Measurements from ENCODE around the gene OR11G2. TPM values are rescaled to one million over a fixed set of nuclear protein-coding genes. Genes with fewer than 3 reads are reported as not detected.
"Not testable (repeated sequence)": the region's sequence is repeated elsewhere in the genome, so short reads cannot be mapped to it uniquely, and the experiment has no call there.

OR11G2 gene
- total RNA-seq, 1 experiment from 2014 or later, result not detected

DNA sequence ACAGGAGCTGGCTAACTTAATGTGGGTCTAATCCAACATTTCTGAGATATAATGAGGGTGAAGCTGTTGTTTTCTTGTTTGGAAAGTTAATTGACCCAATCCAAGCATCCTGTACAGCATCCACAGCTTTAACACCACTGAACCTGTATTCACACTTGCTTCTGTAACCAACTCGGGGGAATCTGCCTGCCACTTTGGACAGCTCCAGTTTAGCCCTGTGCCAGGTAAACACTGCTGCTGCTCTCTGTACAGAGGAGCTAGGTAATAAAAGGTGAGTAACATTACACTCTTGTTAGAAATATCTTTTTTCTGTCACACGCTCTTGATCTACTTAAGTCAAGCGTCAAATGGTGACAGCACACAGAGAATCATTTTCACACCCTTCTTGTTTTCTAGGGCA lies 700 bp downstream of the OR11G2 start:
- H3K4me2 ChIP-seq, result no peak overlapping the region
- no peaks in the 10 kb centered on the region for H4K20me1 ChIP-seq (ENCODE audit: insufficient read depth)
- no peaks in the 10 kb centered on the region for H3K9me2 ChIP-seq (ENCODE audit: insufficient read depth)
- H3F3A ChIP-seq (ENCODE audit: insufficient read depth, low read depth), result no peaks in the 10 kb centered on the region
- H3K36me3 ChIP-seq (ENCODE audit: low read depth), result no peaks in the 10 kb centered on the region
- no peaks in the 10 kb centered on the region for H3K4me1 ChIP-seq (replicated peaks; ENCODE audit: insufficient read depth)
- no peak overlapping the region for H3K4me3 ChIP-seq
- no peaks in the 10 kb centered on the region for H3K9me3 ChIP-seq (ENCODE audit: insufficient read depth, low read depth)
- no peaks in the 10 kb centered on the region for H3K79me2 ChIP-seq (ENCODE audit: low read depth)
- H3K27me3 ChIP-seq (ENCODE audit: insufficient read depth, low read depth), result peaks cover 4% of the 10 kb centered on the region; the same call in 1 of the 2 replicates
- TF ChIP-seq, protein P1, sequence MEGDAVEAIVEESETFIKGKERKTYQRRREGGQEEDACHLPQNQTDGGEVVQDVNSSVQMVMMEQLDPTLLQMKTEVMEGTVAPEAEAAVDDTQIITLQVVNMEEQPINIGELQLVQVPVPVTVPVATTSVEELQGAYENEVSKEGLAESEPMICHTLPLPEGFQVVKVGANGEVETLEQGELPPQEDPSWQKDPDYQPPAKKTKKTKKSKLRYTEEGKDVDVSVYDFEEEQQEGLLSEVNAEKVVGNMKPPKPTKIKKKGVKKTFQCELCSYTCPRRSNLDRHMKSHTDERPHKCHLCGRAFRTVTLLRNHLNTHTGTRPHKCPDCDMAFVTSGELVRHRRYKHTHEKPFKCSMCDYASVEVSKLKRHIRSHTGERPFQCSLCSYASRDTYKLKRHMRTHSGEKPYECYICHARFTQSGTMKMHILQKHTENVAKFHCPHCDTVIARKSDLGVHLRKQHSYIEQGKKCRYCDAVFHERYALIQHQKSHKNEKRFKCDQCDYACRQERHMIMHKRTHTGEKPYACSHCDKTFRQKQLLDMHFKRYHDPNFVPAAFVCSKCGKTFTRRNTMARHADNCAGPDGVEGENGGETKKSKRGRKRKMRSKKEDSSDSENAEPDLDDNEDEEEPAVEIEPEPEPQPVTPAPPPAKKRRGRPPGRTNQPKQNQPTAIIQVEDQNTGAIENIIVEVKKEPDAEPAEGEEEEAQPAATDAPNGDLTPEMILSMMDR (conservative IDR thresholded peaks at IDR 0.05), result no peak
- no peak for TF ChIP-seq EZH2 (IDR thresholded peaks at IDR 0.05; ENCODE audit: low read depth)
- ChIA-PET CTCF (no interaction called here), POLR2A (ENCODE audit: unreplicated experiment) (interaction anchor here (0.6 kb wide), 1 partner anchor 118 kb away, joined by 4 read pairs; no protein-coding TSS in a partner anchor)
- no peak overlapping the region for H2AFZ ChIP-seq
- no peak for DNase-seq
- intact Hi-C loops (cut with micrococcal nuclease; ENCODE audit: unreplicated experiment), result no loop called here
- BruUV-seq (replicated peaks), result no TSS peak
- no peak overlapping the region for H3K27ac ChIP-seq

DNA sequence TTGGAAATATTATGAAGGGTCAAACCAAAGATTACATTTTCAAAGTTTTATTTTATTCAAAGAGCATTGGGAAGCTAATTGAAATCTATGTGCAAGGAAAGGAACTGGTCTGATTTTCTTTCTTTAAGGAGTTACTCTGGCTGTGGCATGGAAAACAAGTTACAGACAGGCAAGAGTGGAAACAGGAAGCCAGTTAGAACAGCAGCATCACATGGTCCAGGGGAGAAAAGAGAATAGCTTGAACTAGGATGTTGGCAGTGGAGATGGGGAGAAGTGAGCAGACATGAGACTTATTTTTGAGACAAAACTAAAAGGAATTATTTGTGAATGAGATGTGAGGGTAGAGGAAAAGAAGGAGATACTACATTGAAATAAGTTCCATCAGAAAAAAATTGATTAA lies 3.4 kb downstream of the OR11G2 start:
- TF ChIP-seq, protein P1 (conservative IDR thresholded peaks at IDR 0.05), result no peak
- no peak for TF ChIP-seq EZH2 (IDR thresholded peaks at IDR 0.05; ENCODE audit: low read depth)
- POLR2A ChIA-PET (ENCODE audit: unreplicated experiment), result no interaction called here
- CTCF ChIA-PET, result no interaction called here

DNA sequence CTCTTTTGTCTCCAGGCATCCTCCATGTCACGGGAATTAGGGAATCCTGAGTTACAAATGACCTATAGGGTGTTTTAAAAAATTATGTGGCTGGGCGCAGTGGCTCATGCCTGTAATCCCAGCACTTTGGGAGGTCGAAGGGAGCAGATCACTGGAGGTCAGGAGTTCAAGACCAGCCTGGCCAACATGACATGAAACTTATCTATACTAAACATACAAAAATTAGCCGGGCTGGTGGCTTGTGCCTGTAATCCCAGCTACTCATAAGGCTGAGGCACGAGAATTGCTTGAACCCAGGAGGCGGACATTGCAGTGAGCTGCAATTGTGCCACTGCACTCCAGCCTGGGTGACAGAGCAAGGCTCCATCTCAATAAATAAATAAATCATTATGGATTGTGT lies 4.5 kb downstream of the OR11G2 start:
- H3K27me3 ChIP-seq (ENCODE audit: insufficient read depth, low read depth); DNase-seq; H3K4me3 ChIP-seq; H3K9me2 ChIP-seq (ENCODE audit: insufficient read depth); H3K9me3 ChIP-seq (ENCODE audit: insufficient read depth, low read depth); intact Hi-C loops (cut with micrococcal nuclease; ENCODE audit: unreplicated experiment); H3K4me2 ChIP-seq; H3F3A ChIP-seq (ENCODE audit: insufficient read depth, low read depth); H3K4me1 ChIP-seq (replicated peaks; ENCODE audit: insufficient read depth); H3K36me3 ChIP-seq (ENCODE audit: low read depth); H3K27ac ChIP-seq; H4K20me1 ChIP-seq (ENCODE audit: insufficient read depth); POLR2A ChIA-PET (ENCODE audit: unreplicated experiment); BruUV-seq (replicated peaks); H2AFZ ChIP-seq; H3K79me2 ChIP-seq (ENCODE audit: low read depth); CTCF ChIA-PET: not testable (repeated sequence)

More for the DNA sequence above, 3.4 kb downstream of the OR11G2 start:
- no peaks in the 10 kb centered on the region for H3F3A ChIP-seq (ENCODE audit: insufficient read depth, low read depth)
- H3K79me2 ChIP-seq (ENCODE audit: low read depth), result no peaks in the 10 kb centered on the region
- no peaks in the 10 kb centered on the region for H4K20me1 ChIP-seq (ENCODE audit: insufficient read depth)
- H3K36me3 ChIP-seq (ENCODE audit: low read depth), result no peaks in the 10 kb centered on the region
- H3K27ac ChIP-seq, result no peak overlapping the region
- no peaks in the 10 kb centered on the region for H3K4me1 ChIP-seq (replicated peaks; ENCODE audit: insufficient read depth)
- no peak overlapping the region for H3K4me2 ChIP-seq
- DNase-seq, result no peak
- no peak overlapping the region for H3K4me3 ChIP-seq
- no peaks in the 10 kb centered on the region for H3K9me3 ChIP-seq (ENCODE audit: insufficient read depth, low read depth)
- BruUV-seq (replicated peaks), result no TSS peak
- H2AFZ ChIP-seq, result no peak overlapping the region
- peaks cover 4% of the 10 kb centered on the region; the same call in 1 of the 2 replicates for H3K27me3 ChIP-seq (ENCODE audit: insufficient read depth, low read depth)
- no peaks in the 10 kb centered on the region for H3K9me2 ChIP-seq (ENCODE audit: insufficient read depth)
- intact Hi-C loops (cut with micrococcal nuclease; ENCODE audit: unreplicated experiment), result no loop called here

DNA sequence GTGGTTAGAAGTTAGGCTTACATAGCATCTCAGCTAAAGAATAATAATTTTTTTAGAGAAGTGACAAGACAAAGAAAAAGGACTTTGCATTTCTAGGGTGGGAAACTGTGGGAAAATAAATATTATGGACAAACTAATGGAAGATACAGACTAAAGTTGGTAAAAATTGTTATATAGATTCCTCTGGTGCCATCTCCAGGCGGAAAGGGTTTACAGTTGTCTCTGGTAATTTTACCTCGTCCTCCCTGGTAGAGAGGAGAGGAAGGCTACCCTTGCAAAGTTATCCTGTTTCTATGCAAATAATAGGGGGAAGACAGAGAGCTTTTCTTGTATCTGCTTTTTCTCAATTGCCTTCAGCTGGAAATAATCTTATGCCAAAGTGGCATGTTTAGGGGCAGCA lies 5.2 kb downstream of the OR11G2 start:
- TF ChIP-seq EZH2 (IDR thresholded peaks at IDR 0.05; ENCODE audit: low read depth), result no peak
- TF ChIP-seq, protein P1 (conservative IDR thresholded peaks at IDR 0.05), result no peak
- no peak overlapping the region for H3K27ac ChIP-seq
- no peaks in the 10 kb centered on the region for H4K20me1 ChIP-seq (ENCODE audit: insufficient read depth)
- no peak for DNase-seq
- no peaks in the 10 kb centered on the region for H3K9me2 ChIP-seq (ENCODE audit: insufficient read depth)
- no peaks in the 10 kb centered on the region for H3K79me2 ChIP-seq (ENCODE audit: low read depth)
- H3K4me1 ChIP-seq (replicated peaks; ENCODE audit: insufficient read depth), result no peaks in the 10 kb centered on the region
- POLR2A ChIA-PET (ENCODE audit: unreplicated experiment), result no interaction called here
- no peak overlapping the region for H3K4me3 ChIP-seq
- H3F3A ChIP-seq (ENCODE audit: insufficient read depth, low read depth), result no peaks in the 10 kb centered on the region
- H3K36me3 ChIP-seq (ENCODE audit: low read depth), result no peaks in the 10 kb centered on the region
- H2AFZ ChIP-seq, result no peak overlapping the region
- CTCF ChIA-PET, result no interaction called here
- peaks cover 4% of the 10 kb centered on the region; the same call in 1 of the 2 replicates for H3K27me3 ChIP-seq (ENCODE audit: insufficient read depth, low read depth)
- BruUV-seq (replicated peaks), result no TSS peak
- intact Hi-C loops (cut with micrococcal nuclease; ENCODE audit: unreplicated experiment), result no loop called here
- no peaks in the 10 kb centered on the region for H3K9me3 ChIP-seq (ENCODE audit: insufficient read depth, low read depth)
- no peak overlapping the region for H3K4me2 ChIP-seq
